HEK293 (cell line): ENCODE data around the gene TOR4A.
A peak's percentile ranks its signal among the peaks of the same experiment; 100 is the strongest.

Experiments
- INSM2 ChIP-seq: fragments of 450-650 bp; formaldehyde crosslinking; IDR thresholded peaks from 2 replicates; pipeline ENCODE4 v1.5.1; 2016; ENCODE audit warnings: missing biosample characterization, missing genetic modification characterization
- KLF7 ChIP-seq: fragments of 450-650 bp; formaldehyde crosslinking; IDR thresholded peaks from 2 replicates; pipeline ENCODE4 v1.5.1; 2016; ENCODE audit warnings: missing biosample characterization, missing genetic modification characterization, borderline replicate concordance
- KLF8 ChIP-seq: fragments of 450-650 bp; formaldehyde crosslinking; IDR thresholded peaks from 2 replicates; pipeline ENCODE4 v1.5.1; 2016; ENCODE audit warnings: missing biosample characterization, missing genetic modification characterization
- KLF9 ChIP-seq: fragments of 450-650 bp; formaldehyde crosslinking; IDR thresholded peaks from 2 replicates; pipeline ENCODE4 v1.5.1; 2016; ENCODE audit warnings: missing biosample characterization, missing genetic modification characterization, low read depth
- OVOL3 ChIP-seq: fragments of 450-650 bp; formaldehyde crosslinking; IDR thresholded peaks from 2 replicates; pipeline ENCODE4 v1.5.1; 2016; ENCODE audit warnings: missing biosample characterization, missing genetic modification characterization
- PBX3 ChIP-seq: sonication (generic); formaldehyde crosslinking; IDR thresholded peaks from 2 replicates; pipeline ENCODE4 v1.8.1; 2022; ENCODE audit warnings: mild to moderate bottlenecking, moderate library complexity, missing genetic modification reagents
- PRDM6 ChIP-seq: fragments of 450-650 bp; formaldehyde crosslinking; IDR thresholded peaks from 2 replicates; pipeline ENCODE4 v1.5.1; 2017; ENCODE audit warnings: missing biosample characterization, missing genetic modification characterization
- SP2 ChIP-seq: fragments of 450-650 bp; formaldehyde crosslinking; IDR thresholded peaks from 2 replicates; pipeline ENCODE4 v1.5.1; 2016; ENCODE audit warnings: missing biosample characterization, missing genetic modification characterization
- SP7 ChIP-seq: fragments of 450-650 bp; formaldehyde crosslinking; IDR thresholded peaks from 2 replicates; pipeline ENCODE4 v1.5.1; 2016; ENCODE audit warnings: missing biosample characterization, missing genetic modification characterization
- ZBTB11 ChIP-seq: fragments of 450-650 bp; formaldehyde crosslinking; conservative IDR thresholded peaks from 2 replicates; pipeline ENCODE4 v1.5.1; 2016; ENCODE audit warnings: low read depth, missing biosample characterization, missing genetic modification characterization
- ZBTB20 ChIP-seq: fragments of 450-650 bp; formaldehyde crosslinking; IDR thresholded peaks from 2 replicates; pipeline ENCODE4 v1.5.1; 2016; ENCODE audit warnings: missing biosample characterization, missing genetic modification characterization
- ZBTB44 ChIP-seq: fragments of 450-650 bp; IDR thresholded peaks from 2 replicates; pipeline ENCODE4 v1.5.1; 2018; ENCODE audit warnings: missing biosample characterization, mild to moderate bottlenecking, missing genetic modification characterization
- ZNF140 ChIP-seq: fragments of 450-650 bp; formaldehyde crosslinking; IDR thresholded peaks from 2 replicates; pipeline ENCODE4 v1.5.1; 2016; ENCODE audit warnings: missing biosample characterization, missing genetic modification characterization
- ZNF2 ChIP-seq: fragments of 450-650 bp; formaldehyde crosslinking; IDR thresholded peaks from 2 replicates; pipeline ENCODE4 v1.5.1; 2016; ENCODE audit warnings: missing biosample characterization, missing genetic modification characterization
- ZNF23 ChIP-seq: fragments of 450-650 bp; formaldehyde crosslinking; IDR thresholded peaks from 2 replicates; pipeline ENCODE4 v1.5.1; 2016; ENCODE audit warnings: missing biosample characterization, missing genetic modification characterization, borderline replicate concordance
- ZNF350 ChIP-seq: fragments of 450-650 bp; formaldehyde crosslinking; IDR thresholded peaks from 2 replicates; pipeline ENCODE4 v1.5.0; 2017; ENCODE audit warnings: missing biosample characterization, mild to moderate bottlenecking, missing genetic modification characterization
- ZNF501 ChIP-seq: fragments of 450-650 bp; formaldehyde crosslinking; IDR thresholded peaks from 2 replicates; pipeline ENCODE4 v1.5.1; 2016; ENCODE audit warnings: missing biosample characterization, missing genetic modification characterization
- ZNF518A ChIP-seq: fragments of 450-650 bp; formaldehyde crosslinking; conservative IDR thresholded peaks from 2 replicates; pipeline ENCODE4 v1.5.1; 2016; ENCODE audit warnings: low read depth, missing biosample characterization, missing genetic modification characterization
- ZNF529 ChIP-seq: fragments of 450-650 bp; formaldehyde crosslinking; IDR thresholded peaks from 2 replicates; pipeline ENCODE4 v1.5.1; 2017; ENCODE audit warnings: missing genetic modification characterization, missing biosample characterization; ENCODE audit not compliant: insufficient replicate concordance
- ZNF555 ChIP-seq: fragments of 450-650 bp; formaldehyde crosslinking; conservative IDR thresholded peaks from 2 replicates; pipeline ENCODE4 v1.5.1; 2017; ENCODE audit warnings: missing biosample characterization, mild to moderate bottlenecking, missing genetic modification characterization, inconsistent platforms
- ZNF600 ChIP-seq: fragments of 450-650 bp; formaldehyde crosslinking; IDR thresholded peaks from 2 replicates; pipeline ENCODE4 v1.5.1; 2016; ENCODE audit warnings: missing biosample characterization, missing genetic modification characterization
- ZNF610 ChIP-seq: fragments of 450-650 bp; formaldehyde crosslinking; IDR thresholded peaks from 2 replicates; pipeline ENCODE4 v1.5.1; 2016; ENCODE audit warnings: missing biosample characterization, missing genetic modification characterization, borderline replicate concordance
- ZNF624 ChIP-seq: fragments of 450-650 bp; formaldehyde crosslinking; IDR thresholded peaks from 2 replicates; pipeline ENCODE4 v1.5.1; 2017; ENCODE audit warnings: missing biosample characterization, missing genetic modification characterization
- ZNF660 ChIP-seq: fragments of 450-650 bp; IDR thresholded peaks from 2 replicates; pipeline ENCODE4 v1.5.1; 2018; ENCODE audit warnings: missing biosample characterization, mild to moderate bottlenecking, missing genetic modification characterization

Gene TOR4A

GRCh38 chr9:137240841-137241489 is 36.6 kb upstream of the TOR4A start, which contains the start of gene TUBB4B (continued):
- TF ChIP-seq ZNF140 (tag by site-specific recombination), result no peak
- no peak for TF ChIP-seq ZNF555 (tag by site-specific recombination)
- peak; percentile 99 for TF ChIP-seq SP2 (tag by site-specific recombination)
- peak; percentile 83 for TF ChIP-seq KLF8 (tag by site-specific recombination)
- peak; percentile 71 for TF ChIP-seq ZBTB11 (tag by site-specific recombination)
- peak; percentile 29; the same call in 1 of the 2 replicates for TF ChIP-seq KLF7
- no peak for TF ChIP-seq OVOL3
- no peak for TF ChIP-seq ZNF529 (tag by site-specific recombination)
- no peak for TF ChIP-seq ZNF350 (tag by site-specific recombination)
- TF ChIP-seq ZBTB44 (tag by site-specific recombination), result 0 out of 2 replicates have a peak, but pooled peaks have one; percentile 18
- TF ChIP-seq ZNF23 (tag by site-specific recombination), result no peak
- TF ChIP-seq ZNF600, result 0 out of 2 replicates have a peak, but pooled peaks have one; percentile 8
- TF ChIP-seq ZNF660, result peak; percentile 68; the same call in 1 of the 2 replicates
- TF ChIP-seq ZNF610, result peak; percentile 67; the same call in 1 of the 2 replicates
- no peak for TF ChIP-seq ZNF518A (tag by site-specific recombination)
- peak; percentile 64; the same call in 1 of the 2 replicates for TF ChIP-seq ZNF2 (tag by site-specific recombination)
- TF ChIP-seq ZBTB20 (tag by site-specific recombination), result no peak
- peak; percentile 62 for TF ChIP-seq SP7 (tag by site-specific recombination)
- peak; percentile 62; the same call in 1 of the 2 replicates for TF ChIP-seq KLF9
- TF ChIP-seq ZNF624 (tag by site-specific recombination), result peak; percentile 29; the same call in 1 of the 2 replicates
- 0 out of 2 replicates have a peak, but pooled peaks have one; percentile 15 for TF ChIP-seq ZNF501
- peak; percentile 100 for TF ChIP-seq PBX3
- 0 out of 2 replicates have a peak, but pooled peaks have one; percentile 57 for TF ChIP-seq INSM2 (tag by site-specific recombination)
- TF ChIP-seq PRDM6, result no peak
